Hindlimb muscle (tissue), 1 donor: Measurements from ENCODE around the gene CHST8. TPM values are rescaled to one million over a fixed set of nuclear protein-coding genes. Genes with fewer than 3 reads are reported as not detected.
"Not testable (repeated sequence)": the region's sequence is repeated elsewhere in the genome, so short reads cannot be mapped to it uniquely, and the experiment has no call there.

ENCODE experiments used
- DNase-seq: peaks from one replicate; pipeline ENCODE4 v3.0.0-alpha.2; 2013
- polyA plus RNA-seq: library from polyadenylated mRNA; unstranded; fragments of 120-200 nt; gene quantifications from one replicate; pipeline ENCODE4 v1.2.1, GENCODE V29; 2013; ENCODE audit not compliant: insufficient read length

The CHST8 gene
- polyA plus RNA-seq, 1 donor = 0.52 TPM

DNA sequence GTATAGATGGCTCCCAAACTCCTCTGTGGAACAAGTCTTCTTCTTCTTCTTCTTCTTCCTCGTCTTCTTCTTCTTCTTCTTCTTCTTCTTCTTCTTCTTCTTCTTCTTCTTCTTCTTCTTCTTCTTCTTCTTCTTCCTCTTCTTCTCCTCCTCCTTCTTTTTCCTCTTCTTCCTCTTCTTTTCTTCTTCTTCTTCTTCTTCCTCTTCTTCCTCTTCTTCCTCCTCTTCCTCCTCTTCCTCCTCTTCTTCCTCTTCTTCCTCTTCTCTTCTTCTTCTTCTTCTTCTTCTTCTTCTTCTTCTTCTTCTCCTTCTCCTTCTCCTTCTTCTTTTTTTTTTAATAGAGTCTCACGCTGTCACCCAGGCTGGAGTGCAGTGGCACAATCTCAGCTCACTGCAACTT lies 3.4 kb upstream of the CHST8 start:
- DNase-seq = not testable (repeated sequence)

DNA sequence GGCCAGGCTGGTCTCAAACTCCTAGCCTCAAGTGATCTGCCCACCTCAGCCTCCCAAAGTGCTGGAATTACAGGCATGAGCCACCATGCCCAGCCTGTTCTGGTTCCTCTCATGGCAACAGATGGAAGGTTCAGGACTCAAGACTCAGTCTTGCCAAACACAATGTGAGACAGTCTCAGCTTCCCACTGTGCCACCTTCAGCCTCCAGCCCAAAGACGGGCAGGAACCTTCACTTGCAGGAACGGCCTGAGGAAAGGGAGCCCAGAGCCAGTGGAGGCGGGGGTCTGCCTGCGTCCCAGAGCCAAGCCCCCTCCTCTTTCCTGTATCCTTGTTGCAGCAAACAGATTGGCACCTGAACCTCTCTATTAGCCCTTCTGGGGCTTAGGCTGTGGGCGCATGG lies 2.9 kb upstream of the CHST8 start:
- DNase-seq = no peak

- no peak for DNase-seq
Measured at GRCh38 chr19:33620611-33621010, 1.1 kb upstream of the CHST8 start.

- DNase-seq = no peak
Measured at GRCh38 chr19:33621065-33621785, 528 bp upstream of the CHST8 start.

- no peak for DNase-seq
Measured at GRCh38 chr19:33622505-33622808, 704 bp downstream of the CHST8 start.

DNA sequence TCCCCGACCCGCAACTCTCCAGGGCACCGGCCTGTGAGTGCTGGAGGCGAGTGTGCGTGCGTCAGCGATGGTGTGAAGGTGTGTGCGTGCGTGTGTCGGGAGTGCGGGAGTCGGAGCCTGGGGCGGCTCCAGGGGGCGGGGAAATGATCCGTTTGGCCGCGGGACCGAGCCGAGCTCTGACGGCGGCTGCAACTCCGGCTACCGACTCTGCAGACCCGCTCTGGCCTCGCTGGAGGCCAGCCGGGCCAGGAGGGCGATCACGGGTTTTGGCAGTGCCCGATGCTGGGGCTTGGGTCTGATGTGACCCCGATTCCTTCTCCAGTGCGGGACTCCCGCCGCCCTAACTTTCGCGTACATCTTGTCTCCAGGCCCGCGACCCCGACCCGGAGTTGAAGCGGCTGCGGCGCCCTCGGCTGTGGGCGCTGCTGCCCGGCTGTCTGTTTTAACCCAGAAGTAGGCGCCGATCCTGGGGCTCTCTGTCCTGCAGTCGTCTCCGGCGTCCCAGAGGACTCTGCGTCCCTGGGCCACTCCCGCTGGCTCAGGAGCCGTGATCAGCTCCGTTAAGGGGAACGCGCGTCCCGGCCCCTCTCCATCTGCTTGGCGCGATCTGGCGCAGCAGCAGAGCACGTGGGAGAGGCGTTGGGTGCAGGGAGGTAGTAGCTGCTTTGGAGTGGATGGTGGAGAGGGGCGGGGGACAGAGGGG lies 1.2 kb downstream of the CHST8 start:
- no peak for DNase-seq

DNA sequence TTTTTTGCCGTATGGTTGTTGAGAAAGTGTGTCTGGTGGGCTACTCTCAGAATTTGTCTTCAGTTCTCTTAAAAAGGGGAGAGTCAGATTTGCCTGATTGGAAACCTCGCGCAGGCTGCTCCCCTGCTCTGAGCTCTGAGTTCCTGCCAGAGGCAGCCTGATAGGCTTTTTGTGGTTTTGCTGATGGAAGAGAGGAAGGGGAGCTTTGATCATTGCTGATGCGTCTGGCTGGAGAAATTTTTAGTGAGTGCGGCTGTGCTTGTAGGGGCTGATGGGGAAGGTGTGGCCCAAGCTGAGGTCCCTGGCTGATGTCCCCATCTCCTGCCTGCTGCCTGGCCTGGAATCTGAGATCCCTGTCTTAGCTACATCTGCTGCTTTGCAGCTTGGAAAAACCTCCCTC lies 2.8 kb downstream of the CHST8 start:
- no peak for DNase-seq

DNA sequence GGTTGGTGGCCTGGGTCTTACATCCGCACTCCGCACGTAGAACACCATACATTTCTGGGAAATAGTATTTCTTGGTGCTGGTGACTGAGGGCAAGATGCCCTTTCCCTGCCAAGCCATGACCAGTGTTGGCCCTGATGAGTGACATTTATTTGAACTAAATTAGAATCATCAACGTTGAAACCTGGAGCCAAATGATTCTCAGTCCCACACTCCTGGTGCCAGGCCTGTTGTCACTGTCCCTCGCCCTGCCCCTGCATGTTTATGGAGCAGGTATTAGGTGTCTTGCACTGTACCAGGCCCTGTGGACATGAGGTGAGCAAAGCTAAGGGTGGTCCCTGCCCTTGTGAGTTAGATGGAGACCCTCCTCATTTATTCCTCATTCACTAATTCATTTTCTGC lies 5.8 kb downstream of the CHST8 start:
- DNase-seq = no peak

DNA sequence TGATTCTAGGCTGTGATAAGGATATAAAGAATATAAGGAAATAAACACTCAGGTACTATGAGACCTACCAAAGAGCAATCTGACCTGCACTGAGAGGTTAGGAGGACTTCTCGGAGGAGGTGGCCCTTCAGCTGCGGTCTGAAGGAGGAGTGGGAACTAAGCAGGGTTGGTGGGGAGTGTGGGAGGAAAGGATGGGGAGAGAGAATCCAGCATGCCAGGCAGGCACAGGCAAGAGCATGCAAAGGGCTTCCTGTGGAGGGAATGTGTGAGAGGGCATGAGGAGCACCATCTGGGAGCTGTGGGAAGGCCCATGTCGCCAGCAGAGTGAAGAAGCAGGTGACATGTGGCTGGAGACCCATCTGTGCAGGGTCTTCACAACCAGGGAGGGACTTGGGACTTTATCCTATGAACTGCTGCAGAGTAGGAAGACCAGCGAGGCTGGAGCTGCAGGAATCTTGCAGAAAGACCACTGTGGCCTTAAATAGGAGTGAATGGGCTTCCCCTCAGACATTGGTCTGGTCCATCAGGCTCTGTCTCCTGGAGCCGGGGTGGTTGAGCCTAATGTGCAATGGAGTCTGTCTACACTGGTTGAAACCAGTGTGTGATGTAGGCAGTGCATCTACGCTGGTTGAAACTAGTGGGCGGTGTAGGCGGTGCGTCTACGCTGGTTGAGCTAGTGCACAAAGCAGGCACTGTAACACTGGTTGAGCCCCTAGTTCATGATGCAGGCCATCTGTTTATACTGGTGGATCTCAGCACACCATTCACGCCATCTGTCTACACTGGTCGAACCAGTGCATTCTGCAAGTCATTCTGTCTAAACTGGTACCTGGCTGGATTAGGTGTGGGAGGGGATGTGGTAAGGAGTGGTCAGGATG lies 6.4 kb downstream of the CHST8 start:
- DNase-seq = no peak

DNA sequence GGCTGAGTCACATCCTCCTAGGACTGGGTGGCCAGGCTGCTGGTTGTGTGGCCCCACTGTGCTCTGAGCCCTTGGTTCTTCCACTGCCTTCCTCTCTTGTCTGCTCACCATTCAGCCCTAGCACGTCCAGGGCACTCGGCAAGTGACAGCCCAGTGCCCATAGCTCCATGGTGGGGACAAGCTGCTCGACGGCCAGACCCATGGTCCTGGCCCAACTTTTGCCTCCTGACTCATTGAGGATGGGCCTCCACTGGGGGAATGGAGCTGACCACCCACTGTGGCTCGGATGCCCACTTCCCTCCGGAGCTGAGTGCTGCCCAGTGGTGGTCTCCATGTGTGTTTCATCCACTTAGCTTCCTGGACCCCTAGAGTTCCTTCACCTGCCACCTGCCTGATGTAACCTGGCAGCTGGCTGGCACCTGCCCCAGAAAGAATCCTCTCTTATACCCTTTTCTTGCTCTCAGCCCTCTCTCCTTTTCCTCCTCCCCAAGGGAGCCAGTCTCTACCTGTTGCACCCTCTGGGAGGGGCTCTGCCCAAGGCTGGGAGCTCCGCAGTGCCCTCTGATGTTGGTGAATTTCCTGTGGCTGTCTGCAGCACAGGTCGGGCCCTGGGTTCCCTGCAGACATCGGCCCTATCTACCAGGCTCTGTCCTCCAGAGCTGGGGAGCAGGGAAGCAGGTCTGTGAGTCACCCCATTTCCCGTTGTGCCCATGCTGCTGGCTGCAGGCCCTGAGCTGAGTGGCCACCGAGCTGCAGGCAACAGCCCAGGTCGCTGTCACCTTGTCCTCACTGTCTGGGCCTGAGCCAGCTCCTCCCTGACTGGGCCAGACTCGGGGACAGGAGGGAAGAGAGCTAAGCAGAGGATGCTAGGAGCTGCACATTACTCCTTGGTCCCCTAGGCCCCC lies 7.4 kb downstream of the CHST8 start:
- DNase-seq = no peak

DNA sequence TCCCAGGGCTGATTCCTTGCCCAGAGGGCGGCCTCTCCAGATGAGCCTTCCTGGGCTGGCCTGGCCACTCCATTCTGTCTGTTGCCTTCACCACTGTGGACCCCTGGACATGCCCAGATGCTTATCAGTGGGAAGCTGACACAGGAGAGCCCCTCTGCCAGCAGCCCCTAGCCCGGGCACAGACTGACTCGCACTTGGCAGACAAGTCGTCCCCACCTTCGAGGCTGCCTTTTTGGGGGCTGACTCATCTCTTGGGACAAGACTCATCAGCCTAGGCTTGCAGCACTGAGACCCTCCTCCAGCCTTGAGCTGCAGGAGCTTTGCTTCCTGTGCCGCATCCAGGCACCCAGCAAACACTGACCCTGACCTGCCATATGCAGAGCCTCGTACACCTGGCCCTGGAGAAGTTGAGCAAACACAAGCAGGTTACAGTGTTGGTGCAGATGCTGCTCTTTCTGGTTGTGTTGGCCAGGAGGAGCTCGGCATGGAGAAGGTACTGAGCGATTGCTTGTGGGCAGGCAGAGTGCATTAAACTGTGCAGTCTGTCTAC lies 8.1 kb downstream of the CHST8 start:
- no peak for DNase-seq

DNA sequence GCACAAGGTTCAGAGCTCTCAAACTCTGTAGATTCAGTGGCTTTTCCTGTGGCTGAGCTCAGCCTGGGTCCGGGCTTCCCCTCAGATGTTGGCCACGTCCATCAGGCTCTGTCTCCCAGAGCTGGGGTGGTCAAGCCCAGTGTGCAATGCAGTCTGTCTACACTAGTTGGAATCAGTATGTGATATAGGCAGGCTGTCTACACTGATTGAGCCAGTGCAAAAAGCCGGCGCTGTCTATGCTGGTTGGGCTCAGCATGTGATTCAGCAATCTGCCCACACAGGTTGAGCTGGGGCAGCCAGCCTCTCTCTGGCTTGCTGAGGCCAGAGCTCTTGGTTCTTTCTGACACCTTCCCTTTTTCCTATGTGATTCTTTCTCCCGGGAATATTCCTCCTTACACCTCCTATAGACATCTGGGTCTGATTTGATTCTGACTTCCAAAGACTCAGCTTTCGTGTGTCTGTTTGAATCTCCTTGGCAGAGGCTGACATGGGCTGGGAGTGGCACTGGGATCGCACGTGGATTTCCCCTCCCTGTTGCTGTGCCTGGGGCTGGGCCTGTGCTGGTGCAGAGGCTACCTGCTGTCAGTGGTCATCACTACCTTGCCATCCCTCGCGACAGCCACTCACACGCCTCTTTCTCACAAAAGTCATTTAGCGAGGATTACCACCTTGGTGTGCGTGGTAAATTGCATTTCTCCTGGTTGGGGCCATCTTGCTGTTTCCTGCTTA lies 9.3 kb downstream of the CHST8 start:
- DNase-seq = no peak

- DNase-seq = no peak
Measured at GRCh38 chr19:33631609-33631973, 9.8 kb downstream of the CHST8 start.

- no peak for DNase-seq
Measured at GRCh38 chr19:33634361-33635091, 12.8 kb downstream of the CHST8 start.

GRCh38 chr19:33638167-33639034 lies 16.6 kb downstream of the CHST8 start:
- DNase-seq = no peak

DNA sequence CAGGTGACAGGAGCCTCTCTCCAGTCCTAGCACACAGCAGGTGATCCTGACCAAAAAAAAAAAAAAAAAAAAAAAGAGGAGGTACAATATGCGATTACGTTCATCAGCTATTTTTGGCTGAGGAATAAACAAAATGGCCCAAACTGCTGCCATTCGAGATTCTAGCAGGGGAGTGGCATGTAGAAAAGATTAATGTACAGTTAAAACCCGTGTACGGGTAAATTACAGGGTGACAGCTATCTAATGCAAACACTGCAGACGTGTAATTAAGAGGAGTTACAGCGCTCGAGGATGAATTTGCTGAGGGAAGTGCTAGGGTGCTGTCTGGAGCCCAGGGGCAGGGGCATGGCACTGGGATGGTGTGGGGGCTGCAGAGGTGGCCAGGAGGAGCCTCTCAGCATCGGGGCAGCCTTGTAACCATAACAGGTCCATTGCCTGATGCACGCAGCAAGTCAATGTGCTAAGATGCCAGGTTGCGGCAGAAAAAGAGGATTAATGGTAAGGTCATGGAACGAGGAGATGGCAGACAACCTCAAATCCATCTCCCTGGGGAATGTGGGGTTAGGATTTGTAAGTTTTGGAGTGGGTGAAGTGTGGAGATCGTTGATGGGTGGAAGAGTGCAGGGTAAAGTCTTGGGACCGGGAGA lies 17.4 kb downstream of the CHST8 start:
- no peak for DNase-seq

GRCh38 chr19:33640773-33641172 lies 19.0 kb downstream of the CHST8 start:
- no peak for DNase-seq

GRCh38 chr19:33641261-33641660 lies 19.5 kb downstream of the CHST8 start:
- no peak for DNase-seq

DNA sequence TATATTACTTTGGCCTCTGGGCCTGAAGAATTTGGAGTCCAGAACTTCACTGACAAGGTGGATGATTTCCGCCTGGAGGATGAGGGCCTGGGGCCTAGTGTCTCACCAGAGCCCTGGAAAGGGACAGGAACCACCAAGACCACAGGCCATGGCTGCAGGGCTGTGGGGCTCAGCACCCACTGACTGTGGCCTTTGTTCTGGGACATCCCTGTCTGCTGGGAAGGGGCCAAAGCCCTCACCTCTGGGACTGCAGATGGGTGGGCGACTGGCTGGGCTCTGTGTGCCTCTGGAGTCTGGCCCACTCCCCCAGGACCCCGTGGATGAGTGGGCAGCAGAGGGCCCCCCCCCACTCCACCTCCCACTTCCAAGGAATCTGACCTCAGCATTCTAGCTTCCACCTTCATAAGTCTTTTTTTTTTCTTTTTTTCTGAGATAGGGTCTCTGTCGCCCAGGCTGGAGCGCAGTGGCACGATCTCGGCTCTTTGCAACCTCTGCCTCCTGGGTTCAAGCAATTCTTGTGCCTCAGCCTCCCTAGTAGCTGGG lies 20.3 kb downstream of the CHST8 start:
- no peak for DNase-seq
